HG02885 (cell line): Measurements from ENCODE around the gene PTPN4.
A peak's percentile ranks its signal among the peaks of the same experiment; 100 is the strongest.

Source experiments
- ATAC-seq: cut with Tn5 transposase; IDR thresholded peaks from one replicate; pipeline ENCODE4 v1.9.1; 2021; ENCODE audit warnings: mild to moderate bottlenecking; ENCODE audit not compliant: unreplicated experiment, poor library complexity

PTPN4 gene

GRCh38 chr2:119730671-119731177 is 29.0 kb upstream of the PTPN4 start:
- no peak for ATAC-seq

GRCh38 chr2:119731983-119732382 is 27.7 kb upstream of the PTPN4 start:
- ATAC-seq: no peak

GRCh38 chr2:119732601-119733164 is 27.0 kb upstream of the PTPN4 start:
- no peak for ATAC-seq

GRCh38 chr2:119734047-119734446 is 25.7 kb upstream of the PTPN4 start:
- ATAC-seq: no peak

GRCh38 chr2:119735565-119735964 is 24.2 kb upstream of the PTPN4 start:
- no peak for ATAC-seq

GRCh38 chr2:119736021-119736420 is 23.7 kb upstream of the PTPN4 start:
- no peak for ATAC-seq

- ATAC-seq: no peak
Measured at GRCh38 chr2:119739580-119740255, 20.0 kb upstream of the PTPN4 start.

GRCh38 chr2:119741001-119741400 is 18.7 kb upstream of the PTPN4 start:
- ATAC-seq: no peak

GRCh38 chr2:119741868-119742267 is 17.9 kb upstream of the PTPN4 start:
- ATAC-seq: no peak

GRCh38 chr2:119744335-119744939 is 15.3 kb upstream of the PTPN4 start:
- ATAC-seq: no peak

- ATAC-seq: no peak
Measured at GRCh38 chr2:119745566-119745965, 14.2 kb upstream of the PTPN4 start.

- ATAC-seq: no peak
Measured at GRCh38 chr2:119746836-119747686, 12.7 kb upstream of the PTPN4 start.

- ATAC-seq: no peak
Measured at GRCh38 chr2:119748135-119748534, 11.6 kb upstream of the PTPN4 start.

GRCh38 chr2:119749477-119750012 is 10.2 kb upstream of the PTPN4 start:
- no peak for ATAC-seq

GRCh38 chr2:119751706-119752105 is 8.0 kb upstream of the PTPN4 start:
- ATAC-seq: no peak

GRCh38 chr2:119753041-119753929 is 6.4 kb upstream of the PTPN4 start:
- peak; percentile 73 for ATAC-seq

- ATAC-seq: no peak
Measured at GRCh38 chr2:119753930-119754321, 5.8 kb upstream of the PTPN4 start.

- ATAC-seq: no peak
Measured at GRCh38 chr2:119755906-119756305, 3.8 kb upstream of the PTPN4 start.

- ATAC-seq: no peak
Measured at GRCh38 chr2:119756837-119757236, 2.9 kb upstream of the PTPN4 start.
